ENCODE results near the gene TCN2. TPM values are rescaled to one million over a fixed set of nuclear protein-coding genes. Genes with fewer than 3 reads are reported as not detected.

The TCN2 gene
- total and polyA plus RNA-seq, 2 donors (not counting 1 experiment from before 2014, with no cell fraction given), result 7.1 to 10.8 TPM

DNA sequence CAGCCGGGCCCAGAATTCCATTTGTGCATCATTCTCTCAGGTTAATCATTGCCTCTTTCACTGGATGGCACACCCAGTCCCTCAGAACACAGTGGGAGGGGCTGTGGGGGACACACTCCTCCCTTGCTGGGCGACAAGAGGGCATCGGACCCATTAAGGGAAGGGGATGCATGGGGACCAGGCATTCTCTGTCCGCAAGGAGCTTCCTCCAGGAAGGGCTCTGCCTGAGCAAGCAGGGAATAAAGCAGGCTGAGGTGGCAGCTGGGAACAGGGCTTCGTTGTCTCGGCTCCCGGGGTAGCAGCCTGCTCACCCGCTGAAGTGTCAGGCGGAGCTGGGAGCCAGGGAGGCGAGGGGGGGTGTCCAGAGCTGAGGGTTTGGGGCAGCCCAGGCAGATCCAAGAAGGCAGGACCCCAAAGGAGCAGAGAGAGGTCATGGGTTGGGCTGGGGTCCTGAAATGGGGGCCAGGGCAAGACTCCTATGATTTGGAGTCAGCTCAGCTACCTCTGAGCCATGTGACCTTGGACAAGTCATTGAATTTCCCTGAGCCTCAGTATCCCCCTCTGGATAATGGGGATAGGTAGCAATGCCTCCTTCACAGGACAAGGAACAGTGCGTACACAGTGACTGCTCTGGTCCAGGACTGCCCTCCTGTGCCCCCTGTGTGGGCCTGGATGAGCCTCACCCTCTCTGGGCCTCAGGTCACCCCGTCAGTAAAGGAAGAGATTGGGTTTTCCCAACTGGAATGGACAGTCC, 34.0 kb upstream of the TCN2 start:
- Histone ChIP-seq H4K20me1 (ENCODE audit: control insufficient read depth, extremely low read depth, insufficient read depth, low read length) (no peaks in the 10 kb centered on the region), H3K79me2 (ENCODE audit: control insufficient read depth, insufficient read depth, low read length) (no peaks in the 10 kb centered on the region), H3K9ac (ENCODE audit: insufficient read depth, low read length) (no peak overlapping the region), H3K4me2 (ENCODE audit: extremely low read depth, insufficient read depth, low read length) (no peak overlapping the region), H3K4me3 (replicated peaks in 1 of 4; ENCODE audit: control extremely low read depth in 1 of 4, insufficient read depth in 1 of 4, low read depth in 3 of 4, low read length in 4 of 4) (no peak overlapping the region), H3K36me3 (ENCODE audit: control insufficient read depth, insufficient read depth, low read length) (peaks cover 13% of the 10 kb centered on the region), H3K27ac (ENCODE audit: insufficient read depth, low read length) (no peak overlapping the region), H3K9me3 (ENCODE audit: control insufficient read depth, insufficient read depth, low read depth, low read length) (no peaks in the 10 kb centered on the region), H3K27me3 (ENCODE audit: control insufficient read depth, insufficient read depth, low read length) (peaks cover 9% of the 10 kb centered on the region), H2AFZ (ENCODE audit: low read length) (no peak overlapping the region), H3K4me1 (ENCODE audit: control insufficient read depth, extremely low read depth, insufficient read depth, low read length) (no peaks in the 10 kb centered on the region)
- no peak for DNase-seq (ENCODE audit: low read depth in 2 of 2)
- no peak for TF ChIP-seq EZH2 (IDR thresholded peaks at IDR 0.05; ENCODE audit: low read length, missing control alignments)
- TF ChIP-seq, protein P1, sequence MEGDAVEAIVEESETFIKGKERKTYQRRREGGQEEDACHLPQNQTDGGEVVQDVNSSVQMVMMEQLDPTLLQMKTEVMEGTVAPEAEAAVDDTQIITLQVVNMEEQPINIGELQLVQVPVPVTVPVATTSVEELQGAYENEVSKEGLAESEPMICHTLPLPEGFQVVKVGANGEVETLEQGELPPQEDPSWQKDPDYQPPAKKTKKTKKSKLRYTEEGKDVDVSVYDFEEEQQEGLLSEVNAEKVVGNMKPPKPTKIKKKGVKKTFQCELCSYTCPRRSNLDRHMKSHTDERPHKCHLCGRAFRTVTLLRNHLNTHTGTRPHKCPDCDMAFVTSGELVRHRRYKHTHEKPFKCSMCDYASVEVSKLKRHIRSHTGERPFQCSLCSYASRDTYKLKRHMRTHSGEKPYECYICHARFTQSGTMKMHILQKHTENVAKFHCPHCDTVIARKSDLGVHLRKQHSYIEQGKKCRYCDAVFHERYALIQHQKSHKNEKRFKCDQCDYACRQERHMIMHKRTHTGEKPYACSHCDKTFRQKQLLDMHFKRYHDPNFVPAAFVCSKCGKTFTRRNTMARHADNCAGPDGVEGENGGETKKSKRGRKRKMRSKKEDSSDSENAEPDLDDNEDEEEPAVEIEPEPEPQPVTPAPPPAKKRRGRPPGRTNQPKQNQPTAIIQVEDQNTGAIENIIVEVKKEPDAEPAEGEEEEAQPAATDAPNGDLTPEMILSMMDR (conservative IDR thresholded peaks at IDR 0.05 in 1 of 2, IDR thresholded peaks at IDR 0.05 in 1 of 2; ENCODE audit: low read depth in 1 of 2, low read length in 2 of 2), result no peak

GRCh38 chr22:30573594-30574094, 33.3 kb upstream of the TCN2 start:
- Histone ChIP-seq H3K79me2 (ENCODE audit: control insufficient read depth, insufficient read depth, low read length) (no peaks in the 10 kb centered on the region), H3K9me3 (ENCODE audit: control insufficient read depth, insufficient read depth, low read depth, low read length) (no peaks in the 10 kb centered on the region), H3K27me3 (ENCODE audit: control insufficient read depth, insufficient read depth, low read length) (peaks cover 9% of the 10 kb centered on the region), H3K36me3 (ENCODE audit: control insufficient read depth, insufficient read depth, low read length) (peaks cover 15% of the 10 kb centered on the region), H3K4me1 (ENCODE audit: control insufficient read depth, extremely low read depth, insufficient read depth, low read length) (no peaks in the 10 kb centered on the region), H4K20me1 (ENCODE audit: control insufficient read depth, extremely low read depth, insufficient read depth, low read length) (no peaks in the 10 kb centered on the region), H3K27ac (ENCODE audit: insufficient read depth, low read length) (no peak overlapping the region), H3K9ac (ENCODE audit: insufficient read depth, low read length) (no peak overlapping the region), H2AFZ (ENCODE audit: low read length) (no peak overlapping the region), H3K4me3 (replicated peaks in 1 of 4; ENCODE audit: control extremely low read depth in 1 of 4, insufficient read depth in 1 of 4, low read depth in 3 of 4, low read length in 4 of 4) (no peak overlapping the region), H3K4me2 (ENCODE audit: extremely low read depth, insufficient read depth, low read length) (no peak overlapping the region)
- DNase-seq (ENCODE audit: low read depth in 2 of 2), result no peak
- TF ChIP-seq EZH2 (IDR thresholded peaks at IDR 0.05; ENCODE audit: low read length, missing control alignments), result no peak
- TF ChIP-seq, protein P1 (conservative IDR thresholded peaks at IDR 0.05 in 1 of 2, IDR thresholded peaks at IDR 0.05 in 1 of 2; ENCODE audit: low read depth in 1 of 2, low read length in 2 of 2), result no peak

GRCh38 chr22:30574095-30574981, 32.6 kb upstream of the TCN2 start, which contains the start of gene GAL3ST1:
TSS of gene GAL3ST1 (minus strand) at chr22:30574665. CDS start at chr22:30557392, 17,273 bp downstream.
- Histone ChIP-seq H3K79me2 (ENCODE audit: control insufficient read depth, insufficient read depth, low read length) (no peaks in the 10 kb centered on the region), H3K4me2 (ENCODE audit: extremely low read depth, insufficient read depth, low read length) (peak within 1 kb of the TSS; percentile 40), H3K9me3 (ENCODE audit: control insufficient read depth, insufficient read depth, low read depth, low read length) (no peaks in the 10 kb centered on the region), H3K9ac (ENCODE audit: insufficient read depth, low read length) (no peak within 1 kb of the TSS), H3K36me3 (ENCODE audit: control insufficient read depth, insufficient read depth, low read length) (peaks cover 15% of the 10 kb centered on the region), H4K20me1 (ENCODE audit: control insufficient read depth, extremely low read depth, insufficient read depth, low read length) (no peaks in the 10 kb centered on the region), H3K4me1 (ENCODE audit: control insufficient read depth, extremely low read depth, insufficient read depth, low read length) (no peaks in the 10 kb centered on the region), H2AFZ (ENCODE audit: low read length) (no peak within 1 kb of the TSS), H3K27me3 (ENCODE audit: control insufficient read depth, insufficient read depth, low read length) (peaks cover 4% of the 10 kb centered on the region), H3K27ac (ENCODE audit: insufficient read depth, low read length) (peak within 1 kb of the TSS; percentile 59), H3K4me3 (replicated peaks in 1 of 4; ENCODE audit: control extremely low read depth in 1 of 4, insufficient read depth in 1 of 4, low read depth in 3 of 4, low read length in 4 of 4) (no peak within 1 kb of the TSS)
- no peak for TF ChIP-seq EZH2 (IDR thresholded peaks at IDR 0.05; ENCODE audit: low read length, missing control alignments)
- no peak for DNase-seq (ENCODE audit: low read depth in 2 of 2)
